ENCODE data around the gene ASH1L.
"Not testable (repeated sequence)": the region's sequence is repeated elsewhere in the genome, so short reads cannot be mapped to it uniquely, and the experiment has no call there.

ASH1L gene, protein sequence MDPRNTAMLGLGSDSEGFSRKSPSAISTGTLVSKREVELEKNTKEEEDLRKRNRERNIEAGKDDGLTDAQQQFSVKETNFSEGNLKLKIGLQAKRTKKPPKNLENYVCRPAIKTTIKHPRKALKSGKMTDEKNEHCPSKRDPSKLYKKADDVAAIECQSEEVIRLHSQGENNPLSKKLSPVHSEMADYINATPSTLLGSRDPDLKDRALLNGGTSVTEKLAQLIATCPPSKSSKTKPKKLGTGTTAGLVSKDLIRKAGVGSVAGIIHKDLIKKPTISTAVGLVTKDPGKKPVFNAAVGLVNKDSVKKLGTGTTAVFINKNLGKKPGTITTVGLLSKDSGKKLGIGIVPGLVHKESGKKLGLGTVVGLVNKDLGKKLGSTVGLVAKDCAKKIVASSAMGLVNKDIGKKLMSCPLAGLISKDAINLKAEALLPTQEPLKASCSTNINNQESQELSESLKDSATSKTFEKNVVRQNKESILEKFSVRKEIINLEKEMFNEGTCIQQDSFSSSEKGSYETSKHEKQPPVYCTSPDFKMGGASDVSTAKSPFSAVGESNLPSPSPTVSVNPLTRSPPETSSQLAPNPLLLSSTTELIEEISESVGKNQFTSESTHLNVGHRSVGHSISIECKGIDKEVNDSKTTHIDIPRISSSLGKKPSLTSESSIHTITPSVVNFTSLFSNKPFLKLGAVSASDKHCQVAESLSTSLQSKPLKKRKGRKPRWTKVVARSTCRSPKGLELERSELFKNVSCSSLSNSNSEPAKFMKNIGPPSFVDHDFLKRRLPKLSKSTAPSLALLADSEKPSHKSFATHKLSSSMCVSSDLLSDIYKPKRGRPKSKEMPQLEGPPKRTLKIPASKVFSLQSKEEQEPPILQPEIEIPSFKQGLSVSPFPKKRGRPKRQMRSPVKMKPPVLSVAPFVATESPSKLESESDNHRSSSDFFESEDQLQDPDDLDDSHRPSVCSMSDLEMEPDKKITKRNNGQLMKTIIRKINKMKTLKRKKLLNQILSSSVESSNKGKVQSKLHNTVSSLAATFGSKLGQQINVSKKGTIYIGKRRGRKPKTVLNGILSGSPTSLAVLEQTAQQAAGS (N-terminal part only)

GRCh38 chr1:155562581-155563376, at the start of gene ASH1L:
Gene ASH1L, minus strand, starts transcription at chr1:155562803. Its CDS starts 41,284 bp downstream, at chr1:155521519.
- DNase-seq, result peak; percentile 96

GRCh38 chr1:155610257-155610647, 47.6 kb upstream of the ASH1L start:
- DNase-seq, result peak in 1 of 2 experiments; percentile 25

DNA sequence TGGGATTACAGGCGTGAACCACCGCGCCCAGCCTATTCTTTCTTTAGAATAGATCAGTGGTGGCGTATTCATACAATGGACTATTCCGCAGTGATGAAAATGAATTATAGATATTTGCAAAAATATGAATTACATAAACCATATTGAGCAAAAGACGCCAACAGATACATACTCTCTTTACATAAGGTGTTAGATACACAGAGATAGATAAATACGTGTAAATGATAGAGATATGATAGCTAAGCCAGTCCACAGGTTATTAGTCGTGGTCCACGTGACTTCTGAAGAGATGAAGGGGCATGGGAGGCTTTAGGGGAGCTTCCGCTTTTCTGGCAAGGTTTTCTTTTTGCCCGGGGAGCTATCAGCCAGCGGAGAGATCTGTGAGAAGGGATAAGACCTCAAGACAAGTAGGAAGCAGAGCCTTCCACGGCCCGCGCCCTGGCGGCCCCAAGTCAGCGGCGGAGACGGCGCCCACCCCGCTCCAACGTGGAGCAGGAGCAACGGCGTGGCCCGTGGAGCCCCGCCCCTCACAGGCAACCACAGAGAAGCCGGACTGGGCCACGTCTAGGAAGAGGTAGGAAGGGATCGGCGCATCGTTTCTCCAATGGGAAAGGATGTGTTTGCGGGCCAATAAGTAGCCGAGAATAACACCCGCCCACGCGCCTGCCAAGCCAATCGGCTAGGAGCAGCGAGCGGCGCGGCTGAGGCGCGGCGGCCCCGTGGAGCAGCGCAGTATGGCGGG, 47.1 kb upstream of the ASH1L start, which contains the start of gene MSTO1:
TSS of gene MSTO1 (plus strand) at position 704 of the 742 bp plus-strand sequence. CDS start at position 735, 31 bp downstream.
- DNase-seq, result peak; percentile 96 to 97

GRCh38 chr1:155608888-155609225, 46.3 kb upstream of the ASH1L start:
- peak in 1 of 2 experiments; percentile 17 for DNase-seq

- DNase-seq, result peak in 1 of 2 experiments; percentile 15
These were observed 45.1 kb upstream of the ASH1L start for GRCh38 chr1:155607708-155608107.

DNA sequence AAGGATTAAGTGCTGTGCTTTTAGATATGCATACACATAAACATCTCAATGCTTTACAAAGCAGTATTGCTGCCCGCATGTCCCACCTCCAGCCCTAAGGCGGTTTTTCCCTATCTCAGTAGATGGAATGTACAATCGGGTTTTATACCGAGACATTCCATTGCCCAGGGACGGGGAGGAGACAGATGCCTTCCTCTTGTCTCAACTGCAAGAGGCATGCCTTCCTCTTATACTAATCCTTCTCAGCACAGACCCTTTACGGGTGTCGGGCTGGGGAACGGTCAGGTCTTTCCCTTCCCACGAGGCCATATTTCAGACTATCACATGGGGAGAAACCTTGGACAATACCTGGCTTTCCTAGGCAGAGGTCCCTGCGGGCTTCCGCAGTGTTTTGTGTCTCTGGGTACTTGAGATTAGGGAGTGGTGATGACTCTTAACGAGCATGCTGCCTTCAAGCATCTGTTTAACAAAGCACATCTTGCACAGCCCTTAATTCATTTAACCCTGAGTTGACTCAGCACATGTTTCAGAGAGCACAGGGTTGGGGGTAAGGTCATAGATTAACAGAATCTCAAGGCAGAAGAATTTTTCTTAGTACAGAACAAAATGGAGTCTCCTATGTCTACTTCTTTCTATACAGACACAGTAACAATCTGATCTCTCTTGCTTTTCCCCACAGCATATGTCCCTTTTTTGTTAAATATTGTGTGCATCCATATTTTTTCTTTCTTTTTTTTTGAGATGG, 37.4 kb upstream of the ASH1L start:
- DNase-seq, result not testable (repeated sequence)

DNA sequence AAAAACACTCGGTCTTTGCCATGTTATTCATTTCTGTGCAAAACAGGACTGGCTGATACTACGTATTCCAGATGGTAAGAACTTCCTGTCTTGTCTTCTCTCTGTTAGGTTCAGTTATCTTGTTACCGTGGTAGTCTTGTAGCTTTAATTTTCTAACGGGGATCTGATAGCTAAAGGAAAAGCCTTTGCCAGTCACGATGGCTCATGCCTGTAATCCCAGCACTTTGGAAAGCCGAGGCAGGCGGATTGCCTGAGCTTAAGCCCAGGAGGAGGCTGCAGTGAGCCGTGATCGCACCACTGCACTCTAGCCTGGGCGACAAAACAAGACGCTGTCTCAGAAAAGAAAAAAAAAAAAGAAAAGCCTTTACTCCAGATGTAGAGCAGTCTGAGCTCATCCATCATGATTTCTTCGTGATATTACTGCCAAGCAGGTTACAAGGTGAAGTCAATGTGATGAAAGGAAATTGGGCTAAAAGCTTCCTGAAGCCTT, 36.3 kb upstream of the ASH1L start:
- DNase-seq, result no peak

DNA sequence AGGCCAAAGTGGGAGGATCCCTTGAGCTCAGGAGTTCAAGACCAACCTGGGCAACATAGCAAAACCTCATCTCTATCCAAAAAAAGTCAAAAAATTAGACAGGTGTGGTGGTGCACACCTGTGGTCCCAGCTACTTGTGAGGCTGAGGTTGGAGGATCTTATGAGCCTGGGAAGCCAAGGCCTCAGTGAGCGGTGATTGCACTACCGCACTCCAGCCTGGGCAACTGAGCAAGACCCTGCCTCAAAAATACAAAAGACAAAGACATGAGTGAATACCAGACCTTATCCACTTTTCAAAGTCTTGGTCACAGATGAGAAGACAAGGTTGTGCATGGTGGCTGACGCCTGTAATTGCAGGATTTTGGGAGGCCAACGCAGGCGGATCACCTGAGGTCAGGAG, 34.3 kb upstream of the ASH1L start:
- DNase-seq, result no peak

- not testable (repeated sequence) for DNase-seq
These were observed 33.4 kb upstream of the ASH1L start for GRCh38 chr1:155595877-155596474.

DNA sequence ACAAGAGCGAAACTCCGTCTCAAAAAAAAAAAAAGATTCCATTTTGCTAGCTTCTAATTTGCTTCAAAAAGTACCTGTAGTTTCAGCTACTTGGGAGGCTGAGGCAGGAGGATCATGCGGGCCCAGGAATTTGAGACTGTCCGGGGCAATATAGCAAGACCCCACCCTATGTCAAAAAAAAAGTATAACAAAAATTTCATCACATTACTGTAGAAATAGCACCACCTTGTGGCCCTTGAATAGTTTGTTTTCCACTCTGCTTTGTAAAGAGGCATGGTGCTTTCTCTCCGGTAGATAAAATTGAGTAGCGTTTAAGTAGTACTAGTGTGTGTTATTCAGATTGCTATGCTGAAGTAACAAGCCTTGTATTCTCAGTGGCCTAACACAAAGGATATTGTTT, 29.2 kb upstream of the ASH1L start:
- DNase-seq, result no peak

DNA sequence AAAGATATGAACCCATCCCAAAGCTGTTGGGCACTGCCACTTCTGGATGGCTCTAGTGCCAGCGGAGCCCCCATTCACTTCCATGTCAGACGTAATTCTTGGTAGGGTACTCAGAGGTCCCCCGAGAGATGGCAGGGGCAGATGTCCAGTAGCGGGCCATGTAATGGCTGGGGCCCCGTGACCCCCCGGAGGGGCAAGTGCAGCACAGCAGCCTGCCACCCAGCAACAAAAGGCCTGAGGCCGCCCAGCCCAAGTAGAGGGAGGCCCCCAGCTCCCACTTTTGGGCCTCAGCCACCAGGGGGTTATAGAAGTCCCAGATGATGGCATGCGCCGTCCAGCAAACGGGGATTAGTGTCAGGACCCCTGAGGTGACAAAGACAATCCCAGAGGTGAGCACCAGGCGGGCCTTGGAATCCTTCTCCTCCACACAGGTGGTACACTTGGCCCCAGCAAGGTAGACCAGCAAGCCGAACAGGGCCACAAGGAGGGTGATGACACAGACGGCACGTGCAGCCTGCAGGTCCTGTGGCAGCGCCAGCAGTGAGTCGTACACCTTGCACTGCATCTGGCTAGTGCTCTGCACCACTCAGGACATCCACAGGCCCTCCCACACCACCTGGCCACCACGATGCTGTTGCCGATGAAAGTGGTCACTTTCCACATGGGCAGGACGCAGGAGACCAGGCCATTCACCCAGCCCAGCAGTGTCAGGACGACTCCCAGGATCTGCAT, 28.1 kb upstream of the ASH1L start:
- not testable (repeated sequence) for DNase-seq

DNA sequence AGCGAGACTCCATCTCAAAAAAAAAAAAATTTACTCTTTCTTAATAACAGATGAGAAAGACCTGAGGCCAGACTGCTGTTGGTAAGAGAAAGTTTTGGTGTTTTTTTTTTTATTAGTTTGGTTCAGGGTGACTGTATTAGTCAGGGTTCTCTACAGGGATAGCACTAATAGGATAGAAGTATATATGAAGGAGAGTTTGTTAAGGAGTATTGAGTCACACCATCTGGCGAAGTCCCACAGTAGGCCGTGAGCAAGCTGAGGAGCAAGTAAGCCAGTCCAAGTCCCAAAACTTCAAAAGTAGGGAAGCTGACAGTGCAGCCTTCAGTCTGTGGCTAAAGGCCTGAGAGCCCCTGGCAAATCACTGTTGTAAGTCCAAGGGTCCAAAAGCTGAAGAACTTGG, 26.7 kb upstream of the ASH1L start:
- not testable (repeated sequence) for DNase-seq

GRCh38 chr1:155583846-155584245, 21.2 kb upstream of the ASH1L start:
- not testable (repeated sequence) for DNase-seq

DNA sequence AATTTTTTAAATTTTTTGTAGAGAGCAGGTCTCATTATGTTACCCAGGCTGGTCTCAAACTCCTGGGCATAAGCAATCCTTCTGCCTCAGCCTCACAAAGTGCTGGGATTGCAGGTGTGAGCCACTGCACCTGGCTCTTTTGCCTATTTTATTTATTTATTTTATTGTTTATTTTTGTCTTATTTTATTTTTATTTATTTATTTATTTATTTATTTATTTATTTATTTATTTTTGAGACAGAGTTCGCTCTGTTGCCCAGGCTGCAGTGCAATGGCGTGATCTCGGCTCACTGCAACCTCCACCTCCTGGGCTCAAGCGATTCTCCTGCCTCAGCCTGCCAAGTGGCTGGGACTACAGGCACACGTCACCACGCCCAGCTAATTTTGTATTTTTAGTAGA, 13.0 kb upstream of the ASH1L start:
- not testable (repeated sequence) for DNase-seq

DNA sequence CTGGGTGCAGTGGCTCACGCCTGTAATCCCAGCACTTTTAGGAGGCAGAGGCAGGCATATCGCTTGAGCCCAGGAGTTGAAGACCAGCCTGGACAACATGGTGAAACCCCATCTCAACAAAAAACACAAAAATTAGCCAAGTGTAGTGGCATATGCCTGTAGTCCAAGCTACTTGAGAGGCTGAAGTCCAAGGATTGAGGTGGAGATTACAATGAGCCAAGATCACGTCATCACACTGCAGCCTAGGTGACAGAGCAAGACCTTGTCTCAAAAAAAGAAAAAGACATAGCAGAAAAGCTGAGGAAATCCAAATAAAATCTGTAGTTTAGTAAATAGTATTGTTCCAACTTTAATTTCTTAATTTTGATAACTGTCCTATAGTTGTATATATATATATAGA, 11.5 kb upstream of the ASH1L start:
- DNase-seq, result no peak

GRCh38 chr1:155570593-155570990, 8.0 kb upstream of the ASH1L start:
- DNase-seq, result no peak

DNA sequence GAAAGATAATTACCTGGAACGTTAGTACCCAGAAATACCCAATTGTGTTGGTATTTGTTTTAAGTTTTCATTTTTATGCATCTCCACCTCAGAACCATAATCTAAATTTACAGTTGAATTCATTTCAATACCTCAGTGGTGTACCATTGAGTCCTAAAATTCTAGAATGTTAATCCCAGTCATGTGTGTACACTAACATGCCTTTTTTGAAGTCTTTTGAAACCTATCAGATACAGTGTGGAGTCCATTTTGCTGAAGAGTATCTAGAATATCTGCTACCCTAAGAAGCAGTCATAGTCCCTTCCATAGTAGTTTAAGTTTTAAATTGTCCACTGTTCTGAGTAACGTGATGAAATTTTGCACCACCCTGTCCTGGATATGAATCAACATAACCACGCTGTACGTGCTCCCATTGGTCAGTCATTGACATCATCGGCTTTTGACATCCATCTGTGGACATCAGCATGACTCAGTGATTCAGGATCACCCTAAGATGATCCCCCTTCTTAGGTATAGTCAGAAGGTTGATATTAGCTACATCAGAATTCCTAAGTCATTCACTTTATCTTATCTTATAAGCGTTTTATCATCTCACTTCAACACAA, 7.5 kb upstream of the ASH1L start:
- DNase-seq, result peak in 1 of 2 experiments; percentile 8

DNA sequence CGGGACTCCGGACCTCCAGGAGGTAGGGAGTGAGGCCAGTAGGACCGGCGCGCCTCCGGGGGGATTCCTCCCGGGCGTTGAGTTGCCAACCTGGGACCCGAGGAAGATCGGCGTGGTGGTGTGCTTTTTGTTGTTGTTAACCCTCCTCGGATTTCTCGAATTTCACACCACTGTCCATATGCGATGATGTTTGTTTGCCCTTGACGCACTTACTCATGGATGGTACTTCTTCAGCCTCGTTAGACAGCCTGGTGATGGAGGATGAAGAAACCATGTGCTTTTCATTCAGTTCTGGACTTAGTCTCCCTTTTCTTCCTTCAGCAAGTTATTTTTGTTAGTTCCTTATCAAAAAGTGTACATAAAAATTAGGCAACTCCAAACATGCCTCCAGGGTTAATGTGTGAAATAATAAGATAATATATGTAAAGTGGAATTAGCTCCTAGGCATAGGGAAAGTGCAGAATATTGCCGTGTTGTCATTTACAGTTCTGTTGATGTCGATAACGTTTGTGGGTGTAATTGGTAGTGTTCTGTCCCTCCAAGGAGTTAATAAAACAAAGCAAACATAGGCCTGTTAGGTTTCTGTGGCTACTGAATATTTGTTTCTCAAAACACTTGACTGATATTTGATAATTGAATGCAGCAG, 897 bp upstream of the ASH1L start:
- not testable (repeated sequence) for DNase-seq

Data from activated T-cell treated with anti-CD3 and anti-CD28 coated beads, Interleukin-2, amount 50 U/mL, for 48 hours (primary cell).